Neural progenitor cell (in vitro differentiated cells): ENCODE results near the gene EPHA1.

Experiments used
- EZH2phosphoT487 ChIP-seq: fragments of 200-600 bp; sonication (generic); IDR thresholded peaks from 2 replicates; pipeline ENCODE4 v1.6.1; 2017; ENCODE audit warnings: antibody characterized with exemption
- TF ChIP-seq, protein P1 (sequence below): fragments of 200-600 bp; sonication (generic); IDR thresholded peaks from 2 replicates; pipeline ENCODE4 v1.5.1; 2017; ENCODE audit warnings: antibody characterized with exemption, mild to moderate bottlenecking

DNA sequence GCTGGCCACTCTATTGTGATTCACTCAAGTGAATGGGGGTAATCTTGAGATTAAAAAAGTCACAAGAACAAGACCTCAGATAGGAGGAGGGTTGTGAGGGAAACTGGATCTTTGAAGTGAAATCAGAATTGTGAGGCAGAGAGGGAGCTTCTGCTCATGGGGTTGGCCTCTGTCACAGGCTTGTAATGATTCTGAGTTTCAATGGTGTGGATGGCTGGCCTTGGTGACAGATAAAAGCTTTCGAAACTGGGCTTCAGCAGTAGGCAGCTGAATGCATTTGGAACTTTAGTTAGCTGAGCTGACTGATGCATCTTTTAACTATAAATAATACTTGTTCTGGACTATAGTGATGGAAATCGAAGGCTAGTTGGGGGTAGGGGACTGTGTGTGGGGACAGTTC, 46.8 kb upstream of the EPHA1 start:
- TF ChIP-seq EZH2phosphoT487, result no peak
- TF ChIP-seq, protein P1, sequence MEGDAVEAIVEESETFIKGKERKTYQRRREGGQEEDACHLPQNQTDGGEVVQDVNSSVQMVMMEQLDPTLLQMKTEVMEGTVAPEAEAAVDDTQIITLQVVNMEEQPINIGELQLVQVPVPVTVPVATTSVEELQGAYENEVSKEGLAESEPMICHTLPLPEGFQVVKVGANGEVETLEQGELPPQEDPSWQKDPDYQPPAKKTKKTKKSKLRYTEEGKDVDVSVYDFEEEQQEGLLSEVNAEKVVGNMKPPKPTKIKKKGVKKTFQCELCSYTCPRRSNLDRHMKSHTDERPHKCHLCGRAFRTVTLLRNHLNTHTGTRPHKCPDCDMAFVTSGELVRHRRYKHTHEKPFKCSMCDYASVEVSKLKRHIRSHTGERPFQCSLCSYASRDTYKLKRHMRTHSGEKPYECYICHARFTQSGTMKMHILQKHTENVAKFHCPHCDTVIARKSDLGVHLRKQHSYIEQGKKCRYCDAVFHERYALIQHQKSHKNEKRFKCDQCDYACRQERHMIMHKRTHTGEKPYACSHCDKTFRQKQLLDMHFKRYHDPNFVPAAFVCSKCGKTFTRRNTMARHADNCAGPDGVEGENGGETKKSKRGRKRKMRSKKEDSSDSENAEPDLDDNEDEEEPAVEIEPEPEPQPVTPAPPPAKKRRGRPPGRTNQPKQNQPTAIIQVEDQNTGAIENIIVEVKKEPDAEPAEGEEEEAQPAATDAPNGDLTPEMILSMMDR, result no peak
